A549 treated with Hydrocortisone at 1 μM for 4 hours (cell line): Measurements from ENCODE around the gene MED12. TPM values are rescaled to one million over a fixed set of nuclear protein-coding genes. Genes with fewer than 3 reads are reported as not detected.

Experiments
- total RNA-seq: library from RNA; stranded (reverse); fragments of 200-300 nt; extraction: Qiagen RNA extraction; gene quantifications from 5 replicates; pipeline ENCODE4 v1.2.3, GENCODE V29; 2022

The MED12 gene
- 9.0 to 12.0 TPM (median 10.9 TPM) in 5 replicates for total RNA-seq

DNA sequence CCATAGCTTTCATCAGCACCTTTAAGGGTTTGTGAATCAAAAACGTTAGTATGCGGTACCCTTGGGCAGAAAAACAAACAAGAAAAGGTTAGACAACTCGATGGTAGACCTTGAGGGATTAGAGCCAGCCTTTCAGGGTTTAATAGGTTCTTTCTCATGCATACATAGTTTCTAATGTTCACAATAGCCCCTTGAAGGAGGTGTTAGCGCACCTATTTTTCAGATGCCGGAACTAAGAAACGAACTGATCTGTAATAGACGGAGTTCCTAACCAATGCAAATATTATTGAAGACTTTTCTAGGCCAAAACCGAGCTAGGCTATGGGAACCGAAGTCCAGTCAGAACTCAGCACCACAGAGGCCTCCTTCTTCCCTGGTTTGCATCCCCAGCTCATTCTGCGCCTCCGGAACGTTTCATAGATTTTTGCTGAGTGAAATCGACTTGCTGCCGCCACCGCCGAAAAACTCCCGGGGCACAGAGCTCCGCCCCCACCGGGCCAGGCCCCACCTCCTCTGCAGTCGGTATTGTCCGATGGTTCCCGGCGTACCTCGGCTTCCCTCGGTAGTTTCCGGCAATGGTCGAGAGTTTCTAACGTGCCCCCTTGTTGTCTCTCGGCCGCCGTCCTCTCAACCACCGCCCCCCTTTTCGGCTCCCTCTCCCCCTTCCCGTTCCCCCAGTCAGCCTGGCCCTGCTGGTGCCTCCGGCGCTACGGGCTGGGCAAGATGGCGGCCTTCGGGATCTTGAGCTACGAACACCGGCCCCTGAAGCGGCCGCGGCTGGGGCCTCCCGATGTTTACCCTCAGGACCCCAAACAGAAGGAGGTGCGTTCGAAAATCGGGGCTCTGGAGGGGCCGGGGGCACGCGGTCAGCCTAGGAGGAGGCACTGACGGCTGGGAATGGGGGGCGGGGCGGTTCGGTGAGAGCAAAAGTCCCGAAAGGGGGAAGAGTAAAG lies at the start of gene MED12:
MED12 (plus strand) TSS at position 565 of the 953 bp plus-strand sequence; CDS start at position 724, 159 bp downstream.

GRCh38 chrX:71095555-71095980 lies 22.8 kb upstream of the MED12 start, which contains the start of gene FOXO4:
FOXO4 (plus strand) TSS chrX:71095851; CDS start chrX:71096529, 678 bp downstream.

GRCh38 chrX:71106427-71106826 lies 12.0 kb upstream of the MED12 start, which contains the start of gene CXorf65:
CXorf65 (minus strand) TSS chrX:71106740; CDS start chrX:71106556, 184 bp downstream.

GRCh38 chrX:71111141-71111843 lies 7.1 kb upstream of the MED12 start, which contains the start of gene IL2RG:
IL2RG (minus strand) TSS chrX:71111577; CDS start chrX:71111539, 38 bp downstream.

GRCh38 chrX:71144651-71145050 lies 26.3 kb downstream of the MED12 start, which contains the start of gene NLGN3:
NLGN3 (plus strand) TSS chrX:71144841; CDS start chrX:71147750, 2,909 bp downstream.

Other genes starting within 250 kb of the MED12 start
- gene TEX11, start 209.9 kb upstream of the MED12 start, total RNA-seq: not detected in 5 replicates
- 0.05 TPM in 1 of 5 replicates, not detected in the others for gene SLC7A3, start 187.5 kb upstream of the MED12 start, total RNA-seq
- gene SNX12, start 50.3 kb upstream of the MED12 start, total RNA-seq: 72.3 to 82.6 TPM (median 73.9 TPM) in 5 replicates
- 1.2 to 1.9 TPM (median 1.4 TPM) in 5 replicates for gene FOXO4, start 22.7 kb upstream of the MED12 start, total RNA-seq
- gene CXorf65, start 11.9 kb upstream of the MED12 start, total RNA-seq: not detected in 5 replicates
- gene IL2RG, start 7.0 kb upstream of the MED12 start, total RNA-seq: 0.09 to 0.32 TPM (median 0.23 TPM) in 3 of 5 replicates, not detected in the others
- 0.80 to 1.2 TPM (median 0.97 TPM) in 5 replicates for gene NLGN3, start 26.2 kb downstream of the MED12 start, total RNA-seq
- 0.06 to 0.10 TPM (median 0.10 TPM) in 3 of 5 replicates, not detected in the others for gene GJB1, start 104.6 kb downstream of the MED12 start, total RNA-seq
- 10.5 to 14.5 TPM (median 12.9 TPM) in 5 replicates for gene ZMYM3, start 135.5 kb downstream of the MED12 start, total RNA-seq
- 344 to 374 TPM (median 349 TPM) in 5 replicates for gene NONO, start 165.0 kb downstream of the MED12 start, total RNA-seq
- gene ITGB1BP2, start 183.2 kb downstream of the MED12 start, total RNA-seq: 0.84 to 1.1 TPM (median 0.90 TPM) in 5 replicates
- gene TAF1, start 247.8 kb downstream of the MED12 start, total RNA-seq: 12.9 to 24.9 TPM (median 15.1 TPM) in 5 replicates